ENCODE results near the gene NUP42.

NUP42 gene

GRCh38 chr7:23212395-23212794, 30.5 kb downstream of the NUP42 start:
- TF ChIP-seq CTCF (IDR thresholded peaks at IDR 0.05; ENCODE audit: low read depth, low read length) = no peak
- no peak overlapping the region for H3K4me3 ChIP-seq (ENCODE audit: low read depth, low read length)

- no peak for TF ChIP-seq CTCF (IDR thresholded peaks at IDR 0.05; ENCODE audit: low read depth, low read length)
- no peak overlapping the region for H3K4me3 ChIP-seq (ENCODE audit: low read depth, low read length)
These were observed 31.0 kb downstream of the NUP42 start for GRCh38 chr7:23212841-23213240.

- no peak overlapping the region for H3K4me3 ChIP-seq (ENCODE audit: low read depth, low read length)
- TF ChIP-seq CTCF (IDR thresholded peaks at IDR 0.05; ENCODE audit: low read depth, low read length) = no peak
These were observed 31.9 kb downstream of the NUP42 start for GRCh38 chr7:23213755-23214154.

GRCh38 chr7:23214423-23214822, 32.6 kb downstream of the NUP42 start:
- TF ChIP-seq CTCF (IDR thresholded peaks at IDR 0.05; ENCODE audit: low read depth, low read length) = no peak
- H3K4me3 ChIP-seq (ENCODE audit: low read depth, low read length) = no peak overlapping the region

- no peak overlapping the region for H3K4me3 ChIP-seq (ENCODE audit: low read depth, low read length)
- no peak for TF ChIP-seq CTCF (IDR thresholded peaks at IDR 0.05; ENCODE audit: low read depth, low read length)
These were observed 33.1 kb downstream of the NUP42 start for GRCh38 chr7:23214938-23215337.

- H3K4me3 ChIP-seq (ENCODE audit: low read depth, low read length) = no peak overlapping the region
- no peak for TF ChIP-seq CTCF (IDR thresholded peaks at IDR 0.05; ENCODE audit: low read depth, low read length)
These were observed 34.2 kb downstream of the NUP42 start for GRCh38 chr7:23216021-23216420.

GRCh38 chr7:23218196-23218595, 36.3 kb downstream of the NUP42 start:
- H3K4me3 ChIP-seq (ENCODE audit: low read depth, low read length) = no peak overlapping the region
- no peak for TF ChIP-seq CTCF (IDR thresholded peaks at IDR 0.05; ENCODE audit: low read depth, low read length)

Measured in WI38 (cell line).